HG02884 (cell line): ENCODE measurements around the gene LARP4B.

Source experiments
- ATAC-seq: cut with Tn5 transposase; IDR thresholded peaks from one replicate; pipeline ENCODE4 v1.9.1; 2021; ENCODE audit warnings: mild to moderate bottlenecking, moderate library complexity; ENCODE audit not compliant: unreplicated experiment

Gene LARP4B

DNA sequence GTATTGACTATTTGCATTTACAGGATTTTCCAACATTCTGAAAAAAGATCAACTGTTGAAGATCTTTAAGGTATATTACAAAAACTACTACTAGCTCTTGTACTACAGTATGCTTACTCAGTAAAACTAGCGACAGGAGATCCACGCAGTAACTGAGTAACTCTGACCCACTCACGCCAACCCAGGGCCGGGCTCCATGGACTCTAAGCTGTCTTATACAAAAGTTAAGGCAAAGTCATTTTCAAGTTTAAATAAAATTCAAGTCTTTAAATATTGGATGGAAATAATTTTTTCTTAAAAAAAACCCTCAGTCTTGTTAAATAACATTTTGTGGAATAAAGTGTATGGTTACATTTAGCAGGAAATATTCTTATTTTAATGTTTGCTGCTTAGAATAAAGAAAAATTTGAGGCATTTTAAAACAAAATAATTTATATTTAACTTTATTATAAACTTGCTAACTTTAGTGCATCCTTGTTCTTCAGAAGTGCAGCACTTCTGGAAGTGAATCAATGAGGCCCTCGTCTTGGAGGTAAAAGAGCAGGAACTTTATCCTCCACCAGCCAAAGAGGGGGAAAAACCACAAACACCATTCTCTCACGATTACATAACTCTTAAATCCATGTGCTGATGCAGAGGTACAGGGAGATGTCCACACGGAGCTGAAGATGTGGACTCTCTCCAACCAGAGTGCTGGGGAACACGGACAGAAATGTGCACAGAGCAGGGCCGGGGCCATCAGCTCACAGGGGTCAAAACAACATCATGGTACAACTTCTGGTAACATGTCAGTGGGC lies 119.9 kb downstream of the LARP4B start:
- no peak for ATAC-seq

DNA sequence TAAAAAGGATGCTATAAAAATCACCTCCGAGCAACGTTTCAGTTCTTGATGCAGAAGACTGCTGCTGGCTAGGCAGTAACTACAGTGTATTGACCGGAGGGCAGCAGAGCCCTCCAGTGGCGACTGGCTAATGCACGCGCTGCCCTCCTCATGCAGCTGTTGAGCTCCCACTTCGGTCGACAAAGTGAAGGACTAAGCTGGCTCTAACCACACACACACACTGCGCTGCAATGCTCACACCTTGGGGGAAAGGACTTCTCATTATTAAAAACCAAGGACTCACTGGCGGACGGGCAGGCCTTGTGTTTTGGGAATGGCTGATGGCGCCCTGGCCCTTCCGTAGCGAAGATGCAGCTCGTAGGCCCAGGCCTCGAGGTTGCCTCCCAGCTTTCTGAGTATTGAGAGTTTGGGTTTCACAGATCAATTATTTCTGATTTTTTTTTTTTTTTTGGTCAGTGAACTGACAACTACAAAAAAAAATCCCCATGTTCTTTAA lies 121.1 kb downstream of the LARP4B start:
- no peak for ATAC-seq

DNA sequence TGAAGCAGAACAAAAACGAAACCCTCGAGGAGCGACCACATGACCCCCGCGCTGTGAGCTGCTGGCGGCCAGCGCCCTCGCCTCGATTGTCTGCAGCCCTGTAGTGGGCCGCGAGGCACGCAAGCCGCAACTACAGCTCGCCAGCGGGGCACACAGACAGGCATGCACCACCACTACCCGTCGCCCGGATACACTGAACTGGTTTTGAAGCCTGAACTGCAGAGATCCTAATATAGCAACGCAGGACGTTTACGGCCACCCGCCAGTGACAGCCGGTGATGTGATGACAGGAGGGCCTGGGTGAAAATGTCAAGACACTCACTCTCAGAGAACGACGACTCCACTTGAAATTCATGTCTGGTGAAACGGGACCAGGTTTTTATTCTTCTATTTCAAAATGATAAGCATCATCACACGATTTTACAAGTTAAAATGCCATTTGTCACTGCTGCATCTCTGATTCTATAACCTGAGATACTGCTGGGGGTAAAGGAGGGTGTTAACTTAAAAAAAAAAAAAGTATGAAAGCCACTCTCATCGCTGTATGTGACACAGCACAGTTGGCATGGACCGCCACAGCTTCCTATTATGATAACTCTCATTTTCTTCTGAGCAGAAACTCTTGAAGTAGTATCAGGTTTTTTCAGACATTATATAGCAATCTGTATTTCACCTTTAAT lies 121.7 kb downstream of the LARP4B start:
- no peak for ATAC-seq

DNA sequence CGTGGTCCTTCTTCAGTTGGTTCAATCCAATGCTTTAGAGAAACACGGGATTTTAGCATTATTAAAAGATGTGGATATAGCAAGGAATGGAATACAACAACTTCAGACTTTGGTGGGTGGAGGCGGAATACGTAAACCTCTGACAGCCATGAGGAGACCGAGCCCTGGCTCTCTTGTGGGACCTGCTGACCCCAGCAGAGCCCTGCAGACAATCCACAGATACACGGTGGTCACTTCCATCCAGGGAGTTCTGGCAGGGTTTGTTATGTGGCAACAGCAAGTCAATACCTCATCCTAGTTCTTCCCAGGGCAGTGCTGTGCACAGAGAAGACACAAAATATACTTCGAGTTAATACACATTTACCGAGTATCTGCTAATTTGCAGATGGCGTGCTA lies 123.5 kb downstream of the LARP4B start:
- ATAC-seq, result no peak

DNA sequence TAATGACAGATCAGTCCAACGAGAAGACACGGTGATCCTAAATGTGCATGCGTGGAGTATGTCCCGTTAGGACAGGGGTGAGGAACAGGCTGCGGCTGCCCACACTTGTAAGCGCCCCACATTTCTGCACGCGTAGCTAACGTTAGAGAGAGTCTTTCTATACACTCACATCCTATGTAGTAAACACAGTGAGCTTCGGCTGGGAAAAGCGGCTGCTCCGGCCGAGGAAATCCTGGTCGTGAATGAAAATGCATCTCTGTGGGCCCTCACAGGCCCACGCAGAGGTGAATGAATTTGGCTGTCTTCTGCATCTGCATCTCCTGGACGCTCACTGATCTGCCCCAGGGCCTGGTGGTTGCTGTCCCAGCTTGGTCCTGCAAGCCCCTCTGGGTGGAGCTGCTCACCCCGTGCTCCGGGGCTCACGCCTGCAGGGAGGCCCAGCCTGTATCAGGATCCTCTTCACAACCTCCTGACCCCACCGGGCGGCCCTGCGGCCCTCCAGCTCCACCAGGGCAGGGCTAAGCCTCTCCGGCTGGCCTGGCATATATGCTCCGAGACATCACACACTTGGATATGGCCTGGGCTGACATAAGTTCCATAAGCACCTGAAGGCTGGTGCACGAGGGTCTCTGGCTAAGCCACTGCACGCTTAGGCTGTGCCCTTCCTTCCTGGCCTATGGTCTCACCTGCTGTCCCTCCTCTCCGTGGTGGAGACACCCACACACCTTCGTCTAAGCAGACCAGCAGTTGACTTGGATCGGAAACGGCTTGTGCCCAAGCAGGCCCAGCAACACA lies 124.1 kb downstream of the LARP4B start:
- ATAC-seq, result no peak

DNA sequence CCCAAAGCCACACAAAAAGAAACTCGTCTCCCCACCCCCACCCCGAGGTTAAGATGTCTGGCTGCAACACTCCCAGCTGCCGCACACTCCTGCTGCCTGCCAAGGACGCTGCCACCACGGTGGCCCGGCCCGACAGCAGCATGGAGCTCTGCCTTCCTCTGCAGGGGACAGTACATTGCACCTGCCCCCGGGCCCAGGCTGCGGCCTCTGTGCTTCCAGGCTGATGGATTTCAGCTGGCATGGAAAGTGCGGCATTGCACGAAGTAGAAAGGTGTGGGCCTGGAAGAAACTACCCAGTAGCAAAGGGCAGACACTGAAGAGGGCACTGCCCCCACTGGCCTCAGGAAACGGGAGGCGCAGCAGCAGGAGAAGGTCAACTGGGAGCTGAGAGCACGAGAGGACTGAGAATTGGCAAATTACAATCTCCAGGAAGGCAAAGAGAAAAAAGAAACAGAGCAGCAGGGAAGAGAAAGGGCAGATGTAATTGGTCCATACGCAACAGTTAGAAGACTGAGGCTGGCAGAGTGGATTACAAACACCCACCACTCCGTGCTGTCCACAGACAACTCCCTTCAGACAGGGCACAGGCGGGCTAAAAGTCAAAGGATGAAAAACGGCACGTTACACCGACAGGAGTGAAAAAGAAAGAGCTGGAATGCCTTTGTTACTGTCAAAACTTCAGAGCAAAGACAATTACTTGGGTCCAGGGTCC lies 124.9 kb downstream of the LARP4B start:
- no peak for ATAC-seq

DNA sequence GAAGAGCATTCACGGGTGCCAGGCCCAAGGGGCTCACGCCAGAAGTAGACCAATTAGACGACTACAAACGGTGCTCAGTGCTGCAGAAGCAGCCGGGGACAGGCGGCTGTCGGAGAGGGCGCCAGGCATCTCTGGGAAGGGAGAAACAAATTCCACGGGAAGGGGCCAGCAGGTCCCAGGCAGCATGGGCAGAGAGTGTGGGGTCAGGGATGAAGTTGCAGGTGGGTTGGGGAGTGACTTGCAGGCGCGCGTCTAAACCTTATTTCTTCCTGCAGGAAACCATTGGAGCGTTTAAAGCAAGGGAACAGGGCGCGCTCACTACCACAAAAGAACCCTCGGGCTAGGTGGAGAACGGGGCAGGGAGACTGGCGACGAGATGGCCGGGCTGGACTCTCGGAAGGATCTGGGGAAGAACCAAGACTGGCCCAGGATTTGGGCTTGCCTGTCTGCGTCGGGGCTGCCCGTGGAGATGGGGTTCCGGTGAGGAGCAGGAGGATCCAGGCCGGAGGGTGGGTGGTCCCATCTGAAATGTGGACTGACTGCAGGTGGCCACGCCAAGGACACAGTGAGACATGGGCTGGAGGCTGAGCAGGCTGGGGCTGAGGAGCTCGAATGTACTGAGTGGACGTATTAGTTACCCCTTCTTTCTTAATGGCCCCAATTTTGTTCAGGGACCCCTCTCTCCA lies 125.7 kb downstream of the LARP4B start:
- no peak for ATAC-seq

DNA sequence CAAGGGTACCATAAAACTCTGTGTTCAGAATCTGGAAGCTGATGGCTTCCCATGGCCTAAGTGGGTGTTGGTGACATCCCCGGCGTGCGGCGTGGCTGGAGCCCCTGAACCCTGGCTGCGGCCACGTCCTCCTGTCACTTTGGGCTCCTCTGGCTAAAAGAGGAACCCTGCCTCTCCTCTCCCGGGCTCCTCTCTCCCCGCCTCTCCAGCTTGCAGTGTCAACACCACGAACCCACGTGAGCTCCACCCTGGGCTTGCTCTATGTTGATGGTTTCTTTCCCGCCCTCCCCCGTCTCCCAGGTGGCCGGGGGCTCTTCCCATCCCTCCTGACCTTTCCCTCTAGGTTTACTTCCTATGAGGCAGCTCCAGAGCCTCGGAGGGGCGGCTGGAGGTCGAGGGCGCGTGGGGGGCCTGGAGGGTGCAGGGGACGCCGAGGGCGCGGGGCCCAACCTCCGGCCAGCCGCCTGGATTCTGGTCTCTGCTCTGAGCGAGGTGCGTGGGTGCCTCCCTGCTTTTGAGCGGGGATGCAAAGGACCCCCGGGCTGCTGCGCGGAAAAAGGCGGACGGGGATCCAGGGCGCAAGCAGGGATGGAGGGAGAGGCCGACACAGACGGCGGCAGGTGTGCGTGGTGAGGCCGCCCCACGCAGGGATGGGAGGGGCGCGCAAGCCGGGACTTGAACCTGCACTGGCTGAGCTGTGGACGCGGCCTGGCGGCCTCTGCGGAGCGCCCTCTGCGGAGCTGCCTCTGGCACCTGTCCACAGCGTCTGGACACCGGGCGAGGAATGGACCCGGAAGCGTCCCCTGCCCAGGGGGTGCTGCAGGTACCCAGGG lies 126.5 kb downstream of the LARP4B start:
- ATAC-seq, result no peak

DNA sequence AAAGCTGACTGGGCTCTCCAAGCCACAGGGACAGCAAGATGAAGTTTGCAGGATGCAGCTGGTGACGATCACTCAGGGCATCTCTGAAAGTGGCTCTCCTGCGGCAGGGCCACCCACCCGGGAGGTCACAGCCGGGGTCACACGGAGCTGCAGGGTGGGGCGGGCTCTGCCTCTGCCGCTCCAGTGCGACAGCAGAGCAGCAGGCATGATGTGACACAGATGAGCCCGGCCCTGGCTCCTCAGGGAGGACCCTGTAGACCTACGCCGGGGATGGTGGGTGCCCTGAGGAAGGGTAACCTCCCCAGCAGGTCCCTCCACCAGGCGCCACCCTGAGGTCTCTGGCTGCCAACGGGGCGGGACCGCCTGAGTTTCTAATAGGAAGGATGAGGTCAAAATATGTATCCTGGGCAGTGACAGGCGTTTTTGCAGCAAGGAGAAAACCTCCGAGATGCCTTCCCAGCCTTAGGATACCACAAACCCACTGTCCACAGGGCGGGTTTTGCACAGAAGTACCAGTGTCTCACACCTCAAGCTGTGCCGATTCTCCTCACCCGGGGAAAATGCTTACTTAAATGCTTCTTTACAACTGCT lies 127.2 kb downstream of the LARP4B start:
- no peak for ATAC-seq

DNA sequence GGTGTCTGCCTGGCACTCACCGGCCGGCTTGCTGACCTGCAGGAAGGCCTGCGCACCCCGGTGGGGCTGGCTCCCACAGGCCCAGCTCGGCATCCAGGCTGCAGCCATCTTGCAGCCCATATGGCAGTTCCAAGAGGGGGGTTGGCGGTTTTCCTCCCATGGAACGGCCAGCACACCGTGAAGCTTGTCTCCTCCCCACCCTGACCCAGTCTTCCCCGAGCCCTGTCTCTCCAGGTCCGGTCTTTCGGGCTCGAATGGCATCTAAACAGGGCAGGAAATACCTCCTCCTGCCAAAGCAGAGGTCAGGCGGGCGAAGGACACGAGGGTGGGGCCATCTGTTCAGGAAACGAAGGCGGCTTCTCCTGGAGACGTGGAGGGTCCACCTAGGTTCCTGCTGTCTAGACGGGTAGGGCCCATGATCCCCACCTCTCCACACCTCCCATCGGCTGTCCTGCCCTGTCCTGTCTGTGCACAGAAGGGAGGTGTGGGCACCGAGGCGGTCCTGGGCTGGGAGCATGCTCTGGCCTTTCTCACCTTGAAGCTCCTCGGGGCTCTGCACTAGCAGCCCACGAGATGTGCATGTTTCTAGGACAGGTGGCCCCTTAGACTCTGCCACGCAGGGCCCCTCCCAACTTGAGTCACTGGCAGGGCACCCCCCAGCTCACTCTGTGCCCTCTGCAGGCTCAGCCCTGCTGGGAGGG lies 128.3 kb downstream of the LARP4B start:
- ATAC-seq, result no peak

DNA sequence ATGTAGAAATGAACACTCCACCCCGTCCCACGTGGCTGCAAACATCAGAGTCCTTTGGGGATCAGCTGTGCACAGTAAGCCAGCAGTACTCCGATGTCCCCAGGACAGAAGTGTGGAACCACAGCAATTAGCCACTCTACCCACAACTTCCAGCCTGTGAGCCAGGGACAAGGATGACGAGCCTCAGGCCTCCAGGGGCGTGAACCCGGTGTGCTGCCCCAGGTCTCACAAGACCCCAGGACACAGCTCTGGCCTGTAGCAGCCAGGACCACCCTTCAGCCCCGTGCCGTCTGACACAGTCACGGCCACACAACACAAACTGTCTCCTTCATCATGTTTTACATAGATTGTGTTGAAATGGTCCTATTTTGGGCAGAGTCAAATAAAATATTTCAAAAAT lies 129.0 kb downstream of the LARP4B start:
- ATAC-seq, result no peak

DNA sequence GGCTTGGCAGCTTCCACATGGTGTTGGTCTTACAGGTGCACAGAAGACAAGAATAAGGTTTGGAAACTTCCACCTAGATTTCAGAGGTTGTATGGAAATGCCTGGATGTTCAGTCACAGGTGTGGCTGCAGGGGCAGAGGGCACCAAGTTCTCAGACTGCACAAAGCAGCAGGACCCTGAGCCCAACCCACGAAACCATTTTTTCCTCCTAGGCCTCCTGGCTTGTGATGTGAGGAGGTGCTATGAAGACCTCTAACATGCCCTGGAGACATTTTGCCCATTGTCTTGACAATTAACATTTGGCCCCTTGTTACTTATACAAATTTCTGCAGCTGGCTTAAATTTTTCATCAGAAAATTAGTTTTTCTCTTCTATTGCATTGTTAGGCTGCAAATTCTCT lies 134.3 kb downstream of the LARP4B start:
- no peak for ATAC-seq

DNA sequence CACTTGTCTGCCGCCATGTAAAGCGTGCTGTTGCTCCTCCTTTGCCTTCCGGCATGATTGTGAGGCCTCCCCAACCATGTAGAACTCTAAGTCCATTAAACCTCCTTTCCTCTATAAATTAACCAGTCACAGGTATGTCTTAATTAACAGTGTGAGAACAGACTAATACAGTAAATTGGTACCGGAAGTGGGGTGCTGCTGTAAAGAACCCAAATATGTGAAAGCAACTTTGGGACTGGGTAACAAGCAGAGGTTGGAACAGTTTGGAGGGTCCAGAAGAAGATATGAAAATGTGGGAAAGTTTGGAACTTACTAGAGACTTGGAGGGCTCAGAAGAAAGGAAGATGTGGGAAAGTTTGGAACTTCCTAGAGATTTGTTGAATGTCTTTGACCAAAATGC lies 135.3 kb downstream of the LARP4B start:
- ATAC-seq, result no peak

DNA sequence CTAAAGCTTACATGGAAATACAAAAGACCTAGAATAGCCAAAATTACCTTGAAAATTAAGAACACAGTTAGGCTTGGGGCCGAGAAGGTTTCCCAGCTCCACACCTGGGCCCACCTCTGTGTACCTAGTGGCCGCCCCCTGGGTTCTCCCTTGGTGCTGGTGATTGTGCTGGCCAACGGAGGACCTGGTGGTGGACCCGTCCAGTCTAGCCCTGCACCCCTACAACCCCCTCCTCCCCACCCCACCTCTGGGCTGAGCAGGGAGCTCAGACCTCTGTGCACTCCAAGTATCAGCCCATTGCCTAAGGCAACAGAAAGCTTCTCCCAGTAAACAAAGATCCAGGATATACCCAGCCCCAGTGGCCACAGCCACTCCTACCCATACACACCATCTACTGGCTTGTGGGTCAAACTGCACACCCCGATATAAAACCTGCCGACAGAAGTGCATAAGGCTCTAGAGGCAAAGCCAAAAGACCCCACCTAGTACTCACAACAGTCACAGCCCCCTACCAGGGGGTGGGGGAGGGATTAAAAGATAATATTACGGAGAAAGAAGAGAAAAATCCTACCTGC lies 137.0 kb downstream of the LARP4B start:
- ATAC-seq, result no peak

DNA sequence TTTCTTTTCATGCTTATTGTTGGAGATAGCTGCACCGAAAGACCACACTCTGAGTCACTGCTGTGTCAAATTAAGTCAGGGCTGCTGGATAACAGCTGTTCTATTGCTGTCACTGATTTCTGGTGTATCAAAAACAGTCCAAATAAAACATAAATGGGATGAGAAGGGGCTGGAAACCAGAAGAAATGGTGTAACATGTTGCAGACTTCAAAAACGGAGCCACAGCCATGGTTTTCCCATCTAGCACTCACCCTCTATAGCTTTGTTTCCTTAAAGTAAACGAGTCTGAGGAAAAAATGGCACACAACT lies 138.8 kb downstream of the LARP4B start:
- no peak for ATAC-seq

DNA sequence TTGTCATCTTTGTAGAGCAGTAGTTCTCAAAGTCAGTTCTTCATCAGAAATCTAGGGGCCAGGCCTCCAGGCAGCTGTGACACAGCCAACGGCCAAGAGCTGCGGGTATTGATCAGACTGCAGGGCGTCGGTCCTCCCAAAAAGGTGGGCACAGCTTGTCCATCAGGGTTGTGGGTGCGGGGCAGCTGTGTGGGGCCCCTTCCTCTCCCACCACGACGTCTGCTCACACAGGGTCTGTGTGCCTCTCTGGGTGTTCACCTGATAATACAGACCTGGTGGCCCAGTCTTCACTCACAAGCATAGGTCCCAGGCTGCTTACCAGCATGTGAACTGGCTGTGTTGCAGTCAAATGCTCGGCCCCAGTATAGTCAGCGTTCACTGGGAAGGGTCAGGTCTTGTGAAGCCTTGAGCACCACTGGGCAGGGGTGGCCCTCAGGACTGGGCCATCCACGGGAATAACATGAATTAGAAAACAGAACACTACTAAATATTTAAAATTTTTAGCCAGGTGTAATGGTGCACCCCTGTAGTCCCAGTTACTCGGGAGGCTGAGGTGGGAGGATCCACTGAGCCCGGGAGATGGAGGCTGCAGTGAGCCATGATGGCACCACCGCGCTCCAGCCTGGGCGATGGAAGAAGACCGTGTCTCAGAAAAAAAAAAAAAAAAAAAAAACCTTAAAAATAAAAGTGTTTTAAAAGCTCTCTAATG lies 139.3 kb downstream of the LARP4B start:
- no peak for ATAC-seq

DNA sequence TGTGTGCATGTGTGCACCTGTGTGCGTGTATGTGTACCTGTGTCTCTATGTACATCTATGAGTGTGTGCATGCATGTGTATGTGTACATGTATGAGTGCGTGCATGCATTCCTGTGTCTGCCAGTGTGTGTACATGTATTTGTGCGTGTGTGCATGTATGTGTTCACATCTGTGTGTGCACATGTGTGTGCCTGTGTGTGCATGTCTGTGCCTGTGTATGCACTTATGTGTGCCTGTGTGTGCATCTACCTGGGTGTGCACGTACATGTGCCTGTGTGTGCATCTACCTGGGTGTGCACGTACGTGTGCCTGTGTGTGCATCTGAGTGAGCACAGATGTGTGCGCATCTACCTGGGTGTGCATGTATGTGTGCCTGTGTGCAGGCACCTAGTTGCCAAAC lies 139.9 kb downstream of the LARP4B start:
- no peak for ATAC-seq
